GM12891 (cell line): ENCODE measurements around the gene NPHP4.

ENCODE experiments used
- POLR2A ChIP-seq: IDR thresholded peaks from 2 replicates; pipeline ENCODE4 v1.6.1; 2011; ENCODE audit warnings: low read depth, low read length, control low read depth
- POU2F2 ChIP-seq: IDR thresholded peaks from 2 replicates; pipeline ENCODE4 v1.6.1; 2011; ENCODE audit warnings: low read depth, mild to moderate bottlenecking, control low read depth, low read length, moderate library complexity
- TAF1 ChIP-seq: IDR thresholded peaks from 2 replicates; pipeline ENCODE4 v1.6.1; 2011; ENCODE audit warnings: low read depth, low read length, control low read depth

GRCh38 chr1:5994713-5995621 is 2.7 kb upstream of the NPHP4 start:
- TF ChIP-seq POLR2A (no peak), POU2F2 (no peak), TAF1 (0 out of 2 replicates have a peak, but pooled peaks have one; percentile 26)
